OCI-LY7 (cell line): ENCODE measurements around the gene TTC33. TPM values are rescaled to one million over a fixed set of nuclear protein-coding genes. Genes with fewer than 3 reads are reported as not detected.

ENCODE experiments used
- BruUV-seq: library from RNA; stranded (reverse); fragments of 400-500 nt; replicated peaks from 2 replicates; lab custom pipeline; 2021; lab: Mats Ljungman, UMichigan
- CTCF ChIA-PET: fragments of 300-600 bp; sonication (Branson Sonifier 250); formaldehyde crosslinking; loops from one replicate; lab custom pipeline; 2022; ENCODE audit warnings: antibody characterized with exemption; ENCODE audit not compliant: unreplicated experiment; lab: Charles Lee
- POLR2A ChIA-PET: fragments of 300-600 bp; sonication (Branson Sonifier 250); formaldehyde crosslinking; loops from one replicate; lab custom pipeline; 2022; ENCODE audit warnings: antibody characterized with exemption; lab: Charles Lee
- DNase-seq: peaks from one replicate; pipeline ENCODE4 v3.0.0-alpha.2; 2015; ENCODE audit warnings: low spot score
- H2AFZ ChIP-seq: fragments of 200-600 bp; sonication (generic), shearing (Covaris generic); 2 replicates; pipeline ENCODE4 v1.6.1; 2014; ENCODE audit warnings: mild to moderate bottlenecking, antibody characterized with exemption, low read length, moderate library complexity
- H3K27ac ChIP-seq: fragments of 200-600 bp; sonication (generic); 2 replicates; pipeline ENCODE4 v1.5.1; 2014; ENCODE audit warnings: mixed run types, low read depth, mild to moderate bottlenecking, moderate library complexity, low read length, inconsistent platforms; ENCODE audit not compliant: poor library complexity, severe bottlenecking
- H3K36me3 ChIP-seq: fragments of 200-600 bp; sonication (generic); 2 replicates; pipeline ENCODE4 v1.6.1; 2014; ENCODE audit warnings: mild to moderate bottlenecking, antibody characterized with exemption, low read length, moderate library complexity, mixed read lengths; ENCODE audit not compliant: insufficient read depth
- H3K4me1 ChIP-seq: fragments of 200-600 bp; sonication (generic); 2 replicates; pipeline ENCODE4 v1.5.1; 2014; ENCODE audit warnings: mild to moderate bottlenecking, low read length; ENCODE audit not compliant: insufficient read depth, poor library complexity, severe bottlenecking
- H3K4me2 ChIP-seq: fragments of 200-600 bp; sonication (generic); 2 replicates; pipeline ENCODE4 v1.6.1; 2014; ENCODE audit warnings: mild to moderate bottlenecking, low read length
- H3K4me3 ChIP-seq: fragments of 200-600 bp; sonication (generic); 2 replicates; pipeline ENCODE4 v1.5.1; 2014; ENCODE audit warnings: mild to moderate bottlenecking, low read depth, low read length; ENCODE audit not compliant: poor library complexity, severe bottlenecking
- H3K79me2 ChIP-seq: fragments of 200-600 bp; sonication (generic); 2 replicates; pipeline ENCODE4 v1.6.1; 2016; ENCODE audit warnings: low read depth, mild to moderate bottlenecking, low read length, moderate library complexity, mixed read lengths; ENCODE audit not compliant: insufficient read depth
- H3K9me2 ChIP-seq: fragments of 200-600 bp; sonication (generic); 2 replicates; pipeline ENCODE4 v1.6.1; 2016; ENCODE audit warnings: mild to moderate bottlenecking, low read length, mixed read lengths; ENCODE audit not compliant: insufficient read depth
- H3K9me3 ChIP-seq: fragments of 200-600 bp; sonication (generic); 2 replicates; pipeline ENCODE4 v1.6.1; 2014; ENCODE audit warnings: mild to moderate bottlenecking, mixed run types, low read length, mixed read lengths
- H4K20me1 ChIP-seq: fragments of 200-600 bp; sonication (generic); 2 replicates; pipeline ENCODE4 v1.6.1; 2014; ENCODE audit warnings: mild to moderate bottlenecking, antibody characterized with exemption, low read length, moderate library complexity, mixed read lengths; ENCODE audit not compliant: insufficient read depth
- CTCF ChIP-seq: fragments of 200-600 bp; sonication (generic); conservative IDR thresholded peaks from 2 replicates; pipeline ENCODE4 v1.5.1; 2014; ENCODE audit warnings: mild to moderate bottlenecking, antibody characterized with exemption, low read length, moderate library complexity, mixed read lengths
- EZH2phosphoT487 ChIP-seq: fragments of 200-600 bp; sonication (generic); IDR thresholded peaks from 2 replicates; pipeline ENCODE4 v1.6.1; 2018; ENCODE audit warnings: low read depth, borderline replicate concordance, mild to moderate bottlenecking, mixed run types, antibody characterized with exemption, low read length, moderate library complexity, mixed read lengths
- intact Hi-C: fragments of 100-400 bp; cut with micrococcal nuclease; formaldehyde crosslinking; loops from one replicate; pipeline ENCODE4 v1.10.0; 2022; ENCODE audit not compliant: unreplicated experiment
- total RNA-seq, 2 experiments: library from RNA; depleted of rRNA in 1 of 2; stranded (reverse); fragments of >200 nt in 1 of 2; shearing (Covaris generic) in 1 of 2; gene quantifications; 2 replicates each; pipeline ENCODE4 v1.2.3, GENCODE V29; 2014 to 2022

TTC33 gene
- total RNA-seq, 2 experiments from 2014 or later, result 15.9 to 20.5 TPM

- CTCF ChIA-PET, result no interaction called here
- intact Hi-C loops, result no loop called here
- POLR2A ChIA-PET, result interaction anchor here (0.6 to 0.7 kb wide), 3 partner anchors 125 to 845 kb away, joined by 3 to 5 read pairs (median 3); no protein-coding TSS in a partner anchor
These were observed 100.6 kb downstream of the TTC33 start for GRCh38 chr5:40655138-40655537.

GRCh38 chr5:40654377-40654991 is 101.3 kb downstream of the TTC33 start:
- intact Hi-C loops, result no loop called here
- Histone ChIP-seq H3K4me2 (no peak overlapping the region), H3K9me2 (no peaks in the 10 kb centered on the region), H4K20me1 (no peaks in the 10 kb centered on the region), H3K4me3 (no peak overlapping the region), H3K4me1 (no peaks in the 10 kb centered on the region), H3K36me3 (no peaks in the 10 kb centered on the region), H3K79me2 (no peaks in the 10 kb centered on the region), H3K9me3 (no peaks in the 10 kb centered on the region), H3K27ac (no peak overlapping the region), H2AFZ (no peak overlapping the region)
- DNase-seq, result no peak
- ChIA-PET POLR2A (interaction anchor here (0.6 to 0.9 kb wide), 4 partner anchors 124 to 844 kb away, joined by 3 to 5 read pairs (median 4); no protein-coding TSS in a partner anchor), CTCF (no interaction called here)
- BruUV-seq, result no TSS peak
- no peak for TF ChIP-seq EZH2phosphoT487
- TF ChIP-seq CTCF, result no peak

More at GRCh38 chr5:40655138-40655537, 100.6 kb downstream of the TTC33 start:
- H3K36me3 ChIP-seq, result no peaks in the 10 kb centered on the region
- H3K4me3 ChIP-seq, result no peak overlapping the region
- no peaks in the 10 kb centered on the region for H3K4me1 ChIP-seq
- TF ChIP-seq EZH2phosphoT487 (no peak), CTCF (no peak)
- H3K27ac ChIP-seq, result no peak overlapping the region
- no peaks in the 10 kb centered on the region for H4K20me1 ChIP-seq
- no peak for DNase-seq
- H3K4me2 ChIP-seq, result no peak overlapping the region
- BruUV-seq, result no TSS peak
- H3K9me2 ChIP-seq, result no peaks in the 10 kb centered on the region
- H3K79me2 ChIP-seq, result no peaks in the 10 kb centered on the region
- H3K9me3 ChIP-seq, result no peaks in the 10 kb centered on the region
- H2AFZ ChIP-seq, result no peak overlapping the region
